ENCODE results near the gene ABCC1.

DNA sequence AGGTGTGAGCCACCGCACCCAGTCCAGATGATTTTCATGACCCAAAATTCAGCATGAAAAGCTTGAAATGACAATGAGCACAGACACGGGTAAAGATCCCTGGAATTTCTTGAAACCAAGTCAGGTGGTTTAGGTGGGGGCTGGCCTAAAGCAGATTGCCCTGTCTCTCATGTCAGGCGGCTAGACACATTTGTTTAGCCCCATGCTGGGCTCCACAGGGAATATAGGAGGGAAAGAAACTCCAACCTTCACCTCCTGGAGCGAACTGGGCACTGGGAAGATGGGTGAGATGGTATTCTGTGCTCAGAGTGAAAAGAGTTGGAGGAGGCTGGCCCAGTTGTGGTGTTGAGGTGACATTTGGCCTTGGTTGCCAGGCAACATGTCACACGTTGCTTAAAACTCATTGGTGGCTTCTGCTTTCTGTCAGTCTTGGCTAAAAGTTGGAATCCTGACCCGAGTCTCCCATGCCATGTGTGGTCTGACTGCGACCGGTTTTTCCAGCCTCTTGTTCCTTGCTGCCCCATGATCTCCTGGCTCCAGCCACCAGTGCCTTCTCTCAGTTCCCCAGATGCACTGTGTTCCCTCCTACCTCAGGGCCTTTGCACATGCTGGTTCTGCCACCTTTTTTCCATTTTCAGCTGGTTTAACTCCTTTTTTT is 160.2 kb downstream of the ABCC1 start:
- TF ChIP-seq, protein P1, sequence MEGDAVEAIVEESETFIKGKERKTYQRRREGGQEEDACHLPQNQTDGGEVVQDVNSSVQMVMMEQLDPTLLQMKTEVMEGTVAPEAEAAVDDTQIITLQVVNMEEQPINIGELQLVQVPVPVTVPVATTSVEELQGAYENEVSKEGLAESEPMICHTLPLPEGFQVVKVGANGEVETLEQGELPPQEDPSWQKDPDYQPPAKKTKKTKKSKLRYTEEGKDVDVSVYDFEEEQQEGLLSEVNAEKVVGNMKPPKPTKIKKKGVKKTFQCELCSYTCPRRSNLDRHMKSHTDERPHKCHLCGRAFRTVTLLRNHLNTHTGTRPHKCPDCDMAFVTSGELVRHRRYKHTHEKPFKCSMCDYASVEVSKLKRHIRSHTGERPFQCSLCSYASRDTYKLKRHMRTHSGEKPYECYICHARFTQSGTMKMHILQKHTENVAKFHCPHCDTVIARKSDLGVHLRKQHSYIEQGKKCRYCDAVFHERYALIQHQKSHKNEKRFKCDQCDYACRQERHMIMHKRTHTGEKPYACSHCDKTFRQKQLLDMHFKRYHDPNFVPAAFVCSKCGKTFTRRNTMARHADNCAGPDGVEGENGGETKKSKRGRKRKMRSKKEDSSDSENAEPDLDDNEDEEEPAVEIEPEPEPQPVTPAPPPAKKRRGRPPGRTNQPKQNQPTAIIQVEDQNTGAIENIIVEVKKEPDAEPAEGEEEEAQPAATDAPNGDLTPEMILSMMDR (optimal IDR thresholded peaks at IDR 0.05 in 1 of 3, IDR thresholded peaks at IDR 0.05 in 1 of 3, conservative IDR thresholded peaks at IDR 0.05 in 1 of 3; ENCODE audit: extremely low read depth in 1 of 3, insufficient read depth in 2 of 3, low read length in 3 of 3) = no peak
- no peak for TF ChIP-seq EZH2 (IDR thresholded peaks at IDR 0.05; ENCODE audit: low read length)
